Natural killer cell treated with Interleukin-12 subunit alpha and Interleukin-12 subunit beta and Interleukin-15 and Interleukin-18, amount 100 ng/mL, for 72 hours (primary cell): ENCODE measurements around the gene MMP28. TPM values are rescaled to one million over a fixed set of nuclear protein-coding genes. Genes with fewer than 3 reads are reported as not detected.

ENCODE experiments used
- ATAC-seq, 2 donors: fragments of 150-1000 bp; cut with Tn5 transposase in 1 of 2; sonication (Bioruptor Pico), chemical (Tn5 transposase) in 1 of 2; 2 replicates each; pipeline ENCODE4 v1.10.0; 2021
- DNase-seq: peaks from one replicate; pipeline ENCODE4 v3.0.0; 2022; ENCODE audit warnings: low spot score
- H3K27ac Mint-ChIP-seq, 2 donors: 1 replicate in 1 of 2; 2 replicates in 1 of 2; pipeline ENCODE4 v1.8.0; 2022; ENCODE audit warnings: mixed read lengths in 2 of 2, mild to moderate bottlenecking in 1 of 2, moderate library complexity in 1 of 2
- H3K27me3 Mint-ChIP-seq, 2 donors: 1 replicate in 1 of 2; 2 replicates in 1 of 2; pipeline ENCODE4 v1.8.0; 2022; ENCODE audit warnings: mixed read lengths in 2 of 2
- H3K36me3 Mint-ChIP-seq: one replicate; pipeline ENCODE4 v1.8.0; 2022; ENCODE audit warnings: mixed read lengths
- H3K4me1 Mint-ChIP-seq, 2 donors: 1 replicate in 1 of 2; 2 replicates in 1 of 2; pipeline ENCODE4 v1.8.0; 2022; ENCODE audit warnings: low read depth in 2 of 2, mixed read lengths in 2 of 2, mild to moderate bottlenecking in 1 of 2
- H3K4me3 Mint-ChIP-seq: one replicate; pipeline ENCODE4 v1.8.0; 2022; ENCODE audit warnings: mixed read lengths
- H3K9me3 Mint-ChIP-seq: 2 replicates; pipeline ENCODE4 v1.8.0; 2022; ENCODE audit warnings: mixed read lengths
- total RNA-seq, 2 donors: library from RNA; stranded (reverse); gene quantifications; one replicate each; pipeline ENCODE4 v1.2.3, GENCODE V29; 2022

MMP28 gene
- total RNA-seq, 2 donors from 2014 or later: not detected

- H3K27me3 Mint-ChIP-seq: no peaks in the 10 kb centered on the region
- DNase-seq (no peak), ATAC-seq (no peak)
- H3K4me3 Mint-ChIP-seq: peak overlapping the region; percentile 95
- peak overlapping the region; percentile 94 to 95 for H3K27ac Mint-ChIP-seq
- peaks cover 41 to 56% of the 10 kb centered on the region in 2 donors for H3K4me1 Mint-ChIP-seq
- H3K36me3 Mint-ChIP-seq: peaks cover 18% of the 10 kb centered on the region
- no peaks in the 10 kb centered on the region for H3K9me3 Mint-ChIP-seq
These were observed 14.5 kb upstream of the MMP28 start for GRCh38 chr17:35809855-35810461.

GRCh38 chr17:35808962-35809854 is 13.8 kb upstream of the MMP28 start, which contains the start of gene TAF15:
Gene TAF15, plus strand, starts transcription at chr17:35809484. Its CDS starts 86 bp downstream, at chr17:35809570.
- Mint-ChIP-seq H3K9me3 (no peaks in the 10 kb centered on the region), H3K4me3 (peak within 1 kb of the TSS; percentile 95), H3K27me3 (no peaks in the 10 kb centered on the region), H3K4me1 (peaks cover 44 to 59% of the 10 kb centered on the region in 2 donors), H3K36me3 (peaks cover 18% of the 10 kb centered on the region), H3K27ac (peak within 1 kb of the TSS; percentile 94 to 95)
- ATAC-seq (peak; percentile 99), DNase-seq (peak; percentile 98)

GRCh38 chr17:35808240-35808961 is 13.0 kb upstream of the MMP28 start:
- Mint-ChIP-seq H3K27me3 (no peaks in the 10 kb centered on the region), H3K9me3 (no peaks in the 10 kb centered on the region), H3K4me1 (peaks cover 39 to 54% of the 10 kb centered on the region in 2 donors), H3K36me3 (peaks cover 15% of the 10 kb centered on the region), H3K4me3 (peak overlapping the region; percentile 95), H3K27ac (peak overlapping the region; percentile 94 to 95)
- no peak for DNase-seq
- ATAC-seq: no peak

- Mint-ChIP-seq H3K4me3 (peak overlapping the region; percentile 95), H3K36me3 (peaks cover 11% of the 10 kb centered on the region), H3K9me3 (no peaks in the 10 kb centered on the region), H3K27me3 (no peaks in the 10 kb centered on the region), H3K4me1 (peaks cover 35 to 48% of the 10 kb centered on the region in 2 donors), H3K27ac (peak overlapping the region; percentile 94 to 95)
- no peak for DNase-seq
- no peak for ATAC-seq
These were observed 12.1 kb upstream of the MMP28 start for GRCh38 chr17:35807371-35808144.

- Mint-ChIP-seq H3K4me1 (peaks cover 23 to 28% of the 10 kb centered on the region in 2 donors), H3K27ac (no peak overlapping the region), H3K36me3 (peaks cover under 1% of the 10 kb centered on the region), H3K4me3 (no peak overlapping the region), H3K9me3 (no peaks in the 10 kb centered on the region), H3K27me3 (peaks cover 8% of the 10 kb centered on the region in 2 donors)
- ATAC-seq: peak in 1 of 2 donors; percentile 29
- peak; percentile 63 for DNase-seq
These were observed 9.3 kb upstream of the MMP28 start for GRCh38 chr17:35804658-35805192.

GRCh38 chr17:35801583-35802224 is 6.3 kb upstream of the MMP28 start:
- H3K27ac Mint-ChIP-seq: no peak overlapping the region
- no peak overlapping the region for H3K4me3 Mint-ChIP-seq

GRCh38 chr17:35799942-35800341 is 4.5 kb upstream of the MMP28 start:
- Mint-ChIP-seq H3K4me3 (no peak overlapping the region), H3K9me3 (no peaks in the 10 kb centered on the region), H3K27me3 (peaks cover 24 to 34% of the 10 kb centered on the region in 2 donors), H3K27ac (peak overlapping the region in 1 of 2 donors; percentile 13), H3K4me1 (peaks cover 9 to 12% of the 10 kb centered on the region in 2 donors), H3K36me3 (no peaks in the 10 kb centered on the region)
- no peak for ATAC-seq
- no peak for DNase-seq

More at GRCh38 chr17:35801583-35802224, 6.3 kb upstream of the MMP28 start:
- Mint-ChIP-seq H3K27me3 (peaks cover 19 to 23% of the 10 kb centered on the region in 2 donors), H3K9me3 (no peaks in the 10 kb centered on the region), H3K4me1 (peaks cover 7% of the 10 kb centered on the region in 2 donors), H3K36me3 (no peaks in the 10 kb centered on the region)
- ATAC-seq (no peak), DNase-seq (no peak)

GRCh38 chr17:35797918-35798317 is 2.5 kb upstream of the MMP28 start:
- H3K27me3 Mint-ChIP-seq: peaks cover 35 to 42% of the 10 kb centered on the region in 2 donors

GRCh38 chr17:35797370-35797769 is 1.9 kb upstream of the MMP28 start:
- Mint-ChIP-seq H3K4me1 (peaks cover 4 to 8% of the 10 kb centered on the region in 2 donors), H3K27ac (no peak overlapping the region), H3K9me3 (no peaks in the 10 kb centered on the region), H3K27me3 (peaks cover 39 to 47% of the 10 kb centered on the region in 2 donors), H3K36me3 (no peaks in the 10 kb centered on the region), H3K4me3 (no peak overlapping the region)
- ATAC-seq (no peak), DNase-seq (no peak)

More at GRCh38 chr17:35797918-35798317, 2.5 kb upstream of the MMP28 start:
- DNase-seq: no peak
- peaks cover 4 to 8% of the 10 kb centered on the region in 2 donors for H3K4me1 Mint-ChIP-seq
- H3K4me3 Mint-ChIP-seq: no peak overlapping the region
- no peaks in the 10 kb centered on the region for H3K9me3 Mint-ChIP-seq
- H3K36me3 Mint-ChIP-seq: no peaks in the 10 kb centered on the region
- H3K27ac Mint-ChIP-seq: no peak overlapping the region
- no peak for ATAC-seq

- Mint-ChIP-seq H3K4me1 (peaks cover 4 to 8% of the 10 kb centered on the region in 2 donors), H3K4me3 (no peak overlapping the region), H3K27me3 (peaks cover 42 to 52% of the 10 kb centered on the region in 2 donors), H3K36me3 (no peaks in the 10 kb centered on the region), H3K9me3 (no peaks in the 10 kb centered on the region), H3K27ac (no peak overlapping the region)
- no peak for DNase-seq
- no peak for ATAC-seq
These were observed 1.5 kb upstream of the MMP28 start for GRCh38 chr17:35796942-35797341.

GRCh38 chr17:35795871-35796265 is 427 bp upstream of the MMP28 start:
- no peaks in the 10 kb centered on the region for H3K36me3 Mint-ChIP-seq
- peaks cover 4 to 8% of the 10 kb centered on the region in 2 donors for H3K4me1 Mint-ChIP-seq
- H3K27ac Mint-ChIP-seq: no peak overlapping the region
- peaks cover 40 to 55% of the 10 kb centered on the region in 2 donors for H3K27me3 Mint-ChIP-seq
- no peaks in the 10 kb centered on the region for H3K9me3 Mint-ChIP-seq
- ATAC-seq (no peak), DNase-seq (no peak)
- H3K4me3 Mint-ChIP-seq: peak overlapping the region; percentile 73

GRCh38 chr17:35793257-35793656 is 2.2 kb downstream of the MMP28 start:
- Mint-ChIP-seq H3K4me1 (peaks cover 8% of the 10 kb centered on the region in 2 donors), H3K27me3 (peaks cover 30 to 42% of the 10 kb centered on the region in 2 donors), H3K27ac (no peak overlapping the region), H3K36me3 (no peaks in the 10 kb centered on the region), H3K4me3 (no peak overlapping the region), H3K9me3 (no peaks in the 10 kb centered on the region)
- DNase-seq (no peak), ATAC-seq (no peak)
